ENCODE results near the gene ISOC2. TPM values are rescaled to one million over a fixed set of nuclear protein-coding genes. Genes with fewer than 3 reads are reported as not detected.
A peak's percentile ranks its signal among the peaks of the same experiment; 100 is the strongest.
"Not testable (repeated sequence)": the region's sequence is repeated elsewhere in the genome, so short reads cannot be mapped to it uniquely, and the experiment has no call there.

ISOC2 gene
- total RNA-seq, 1 donor from 2014 or later = 58.8 TPM

DNA sequence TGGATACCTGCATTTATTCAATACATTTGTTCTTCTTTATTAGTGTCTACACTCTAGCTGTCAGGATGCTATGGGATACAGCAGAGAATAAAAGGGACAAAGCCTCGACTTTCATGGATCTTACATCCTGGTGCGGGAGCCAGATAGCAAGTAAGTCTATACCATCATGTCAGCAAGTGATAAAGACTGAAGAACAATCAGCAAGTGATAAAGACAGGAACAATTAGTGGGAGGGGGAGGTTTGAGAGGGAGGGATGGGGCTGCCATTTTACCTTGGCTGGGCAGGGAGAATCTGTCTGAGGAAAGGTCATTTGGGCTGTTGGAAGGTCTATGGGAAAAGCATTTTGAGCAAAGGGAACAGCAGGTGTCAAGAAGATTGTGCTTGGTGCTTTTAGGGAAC is 51.3 kb downstream of the ISOC2 start:
- no peak overlapping the region for H2AFZ ChIP-seq (ENCODE audit: low read depth, low read length)
- Mint-ChIP-seq H3K27ac (ENCODE audit: unreplicated experiment) (no peak overlapping the region), H3K9me3 (ENCODE audit: unreplicated experiment) (peaks cover 14% of the 10 kb centered on the region), H3K27me3 (ENCODE audit: low read depth, unreplicated experiment) (peaks cover 14% of the 10 kb centered on the region), H3K4me3 (ENCODE audit: unreplicated experiment) (no peak overlapping the region), H3K4me1 (ENCODE audit: low read depth, unreplicated experiment) (peaks cover 15% of the 10 kb centered on the region), H3K36me3 (ENCODE audit: low read depth, unreplicated experiment) (peaks cover 17% of the 10 kb centered on the region)
- H3K27me3 ChIP-seq (ENCODE audit: insufficient read depth, low read length) = no peaks in the 10 kb centered on the region
- FAIRE-seq (no peak), DNase-seq (ENCODE audit: low read depth) (no peak)
- H3K27ac ChIP-seq (ENCODE audit: low read depth, low read length) = no peak overlapping the region
- no peak for TF ChIP-seq EZH2 (IDR thresholded peaks at IDR 0.05; ENCODE audit: insufficient read depth, low read length)
- TF ChIP-seq, protein P1, sequence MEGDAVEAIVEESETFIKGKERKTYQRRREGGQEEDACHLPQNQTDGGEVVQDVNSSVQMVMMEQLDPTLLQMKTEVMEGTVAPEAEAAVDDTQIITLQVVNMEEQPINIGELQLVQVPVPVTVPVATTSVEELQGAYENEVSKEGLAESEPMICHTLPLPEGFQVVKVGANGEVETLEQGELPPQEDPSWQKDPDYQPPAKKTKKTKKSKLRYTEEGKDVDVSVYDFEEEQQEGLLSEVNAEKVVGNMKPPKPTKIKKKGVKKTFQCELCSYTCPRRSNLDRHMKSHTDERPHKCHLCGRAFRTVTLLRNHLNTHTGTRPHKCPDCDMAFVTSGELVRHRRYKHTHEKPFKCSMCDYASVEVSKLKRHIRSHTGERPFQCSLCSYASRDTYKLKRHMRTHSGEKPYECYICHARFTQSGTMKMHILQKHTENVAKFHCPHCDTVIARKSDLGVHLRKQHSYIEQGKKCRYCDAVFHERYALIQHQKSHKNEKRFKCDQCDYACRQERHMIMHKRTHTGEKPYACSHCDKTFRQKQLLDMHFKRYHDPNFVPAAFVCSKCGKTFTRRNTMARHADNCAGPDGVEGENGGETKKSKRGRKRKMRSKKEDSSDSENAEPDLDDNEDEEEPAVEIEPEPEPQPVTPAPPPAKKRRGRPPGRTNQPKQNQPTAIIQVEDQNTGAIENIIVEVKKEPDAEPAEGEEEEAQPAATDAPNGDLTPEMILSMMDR (IDR thresholded peaks at IDR 0.05; ENCODE audit: insufficient read depth, low read depth, low read length) = no peak
- H3K4me3 ChIP-seq (ENCODE audit: insufficient read depth, low read depth, low read length) = no peak overlapping the region
- H3K9ac ChIP-seq (ENCODE audit: low read length) = no peak overlapping the region
- H3K9me3 ChIP-seq (ENCODE audit: insufficient read depth, low read depth, low read length) = no peaks in the 10 kb centered on the region
- no peak overlapping the region for H3K4me2 ChIP-seq (ENCODE audit: low read length)
- peaks cover 24% of the 10 kb centered on the region for H3K79me2 ChIP-seq (ENCODE audit: insufficient read depth, low read length)
- H3K36me3 ChIP-seq (ENCODE audit: insufficient read depth, low read length) = peaks cover 9% of the 10 kb centered on the region
- H4K20me1 ChIP-seq (ENCODE audit: insufficient read depth, low read length) = peaks cover 22% of the 10 kb centered on the region
- H3K4me1 ChIP-seq (ENCODE audit: insufficient read depth, low read length) = peaks cover 16% of the 10 kb centered on the region

DNA sequence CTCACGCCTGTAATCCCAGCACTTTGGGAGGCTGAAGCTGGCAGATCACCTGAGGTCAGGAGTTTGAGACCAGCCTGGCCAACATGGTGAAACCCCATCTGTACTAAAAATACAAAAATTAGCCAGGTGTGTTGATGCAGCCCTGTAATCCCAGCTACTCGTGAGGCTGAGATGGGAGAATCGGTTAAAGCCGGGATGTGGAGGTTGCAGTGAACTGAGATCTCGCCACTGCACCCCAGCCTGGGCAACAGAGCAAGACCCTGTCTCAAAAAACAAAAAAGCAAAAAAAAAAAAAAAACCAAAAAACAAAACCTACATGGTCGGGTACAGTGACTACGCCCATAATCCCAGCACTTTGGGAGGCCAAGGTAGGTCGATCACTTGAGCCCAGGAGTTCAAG is 52.3 kb downstream of the ISOC2 start:
- not testable (repeated sequence) for FAIRE-seq; H3K27me3 Mint-ChIP-seq (ENCODE audit: low read depth, unreplicated experiment); H3K27me3 ChIP-seq (ENCODE audit: insufficient read depth, low read length); H3K36me3 ChIP-seq (ENCODE audit: insufficient read depth, low read length); H3K9ac ChIP-seq (ENCODE audit: low read length); H3K4me3 ChIP-seq (ENCODE audit: insufficient read depth, low read depth, low read length); H3K27ac ChIP-seq (ENCODE audit: low read depth, low read length); DNase-seq (ENCODE audit: low read depth); H3K4me2 ChIP-seq (ENCODE audit: low read length); H3K9me3 ChIP-seq (ENCODE audit: insufficient read depth, low read depth, low read length); H2AFZ ChIP-seq (ENCODE audit: low read depth, low read length)
- Histone ChIP-seq H3K4me1 (ENCODE audit: insufficient read depth, low read length) (peaks cover 16% of the 10 kb centered on the region), H4K20me1 (ENCODE audit: insufficient read depth, low read length) (peaks cover 29% of the 10 kb centered on the region), H3K79me2 (ENCODE audit: insufficient read depth, low read length) (peaks cover 31% of the 10 kb centered on the region)
- H3K27ac Mint-ChIP-seq (ENCODE audit: unreplicated experiment) = peak overlapping the region; percentile 96
- peaks cover 15% of the 10 kb centered on the region for H3K4me1 Mint-ChIP-seq (ENCODE audit: low read depth, unreplicated experiment)
- H3K4me3 Mint-ChIP-seq (ENCODE audit: unreplicated experiment) = peak overlapping the region; percentile 50
- peaks cover 17% of the 10 kb centered on the region for H3K36me3 Mint-ChIP-seq (ENCODE audit: low read depth, unreplicated experiment)
- peaks cover 14% of the 10 kb centered on the region for H3K9me3 Mint-ChIP-seq (ENCODE audit: unreplicated experiment)

DNA sequence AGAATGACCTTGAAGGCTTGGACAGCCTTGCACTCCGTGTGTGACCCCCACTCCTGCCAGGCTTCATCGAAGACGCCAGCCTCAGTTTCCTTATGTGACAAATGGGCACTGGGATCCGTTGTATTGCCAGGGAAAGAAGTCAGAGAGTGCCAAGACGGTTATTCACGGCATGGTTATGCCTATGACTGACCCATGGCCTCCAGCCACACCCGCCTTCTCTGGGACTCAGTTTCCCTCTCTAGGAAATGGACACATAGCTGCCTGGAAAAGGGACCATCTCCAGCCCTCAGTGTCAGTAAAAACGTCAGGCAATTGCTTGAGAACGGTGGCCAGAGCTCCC is 52.9 kb downstream of the ISOC2 start:
- H3K4me3 Mint-ChIP-seq (ENCODE audit: unreplicated experiment) = peak overlapping the region; percentile 87
- Histone ChIP-seq H2AFZ (ENCODE audit: low read depth, low read length) (peak overlapping the region; percentile 91), H3K4me2 (ENCODE audit: low read length) (peak overlapping the region; percentile 94), H3K27ac (ENCODE audit: low read depth, low read length) (peak overlapping the region; percentile 90), H3K4me3 (ENCODE audit: insufficient read depth, low read depth, low read length) (peak overlapping the region; percentile 48), H3K9me3 (ENCODE audit: insufficient read depth, low read depth, low read length) (no peaks in the 10 kb centered on the region), H3K27me3 (ENCODE audit: insufficient read depth, low read length) (no peaks in the 10 kb centered on the region), H4K20me1 (ENCODE audit: insufficient read depth, low read length) (peaks cover 33% of the 10 kb centered on the region), H3K36me3 (ENCODE audit: insufficient read depth, low read length) (peaks cover 13% of the 10 kb centered on the region), H3K4me1 (ENCODE audit: insufficient read depth, low read length) (peaks cover 16% of the 10 kb centered on the region), H3K9ac (ENCODE audit: low read length) (peak overlapping the region; percentile 64), H3K79me2 (ENCODE audit: insufficient read depth, low read length) (peaks cover 36% of the 10 kb centered on the region)
- TF ChIP-seq, protein P1 (IDR thresholded peaks at IDR 0.05; ENCODE audit: insufficient read depth, low read depth, low read length) = no peak
- TF ChIP-seq EZH2 (IDR thresholded peaks at IDR 0.05; ENCODE audit: insufficient read depth, low read length) = no peak
- H3K4me1 Mint-ChIP-seq (ENCODE audit: low read depth, unreplicated experiment) = peaks cover 15% of the 10 kb centered on the region
- FAIRE-seq = no peak
- peaks cover 21% of the 10 kb centered on the region for H3K36me3 Mint-ChIP-seq (ENCODE audit: low read depth, unreplicated experiment)
- H3K9me3 Mint-ChIP-seq (ENCODE audit: unreplicated experiment) = peaks cover 14% of the 10 kb centered on the region
- peaks cover 10% of the 10 kb centered on the region for H3K27me3 Mint-ChIP-seq (ENCODE audit: low read depth, unreplicated experiment)
- peak overlapping the region; percentile 96 for H3K27ac Mint-ChIP-seq (ENCODE audit: unreplicated experiment)
- DNase-seq (ENCODE audit: low read depth) = no peak

Measured in astrocyte (in vitro differentiated cells and primary cell).